SK-N-SH treated with all-trans-retinoic acid at 6 μM for 48 hours (cell line): ENCODE measurements around the gene CCM2L.

Experiments
- ATAC-seq: fragments of 200-7000 bp; cut with Tn5 transposase; 3 replicates; pipeline ENCODE4 v1.9.1; 2020; ENCODE audit warnings: mild to moderate bottlenecking, moderate library complexity
- ARNTL ChIP-seq: fragments of 450-650 bp; formaldehyde crosslinking; IDR thresholded peaks from 2 replicates; pipeline ENCODE4 v1.5.0; 2020; ENCODE audit warnings: low read depth, mild to moderate bottlenecking, moderate library complexity, borderline replicate concordance
- BACH2 ChIP-seq: fragments of 250-450 bp; sonication (Bioruptor Pico); IDR thresholded peaks from 2 replicates; pipeline ENCODE4 v1.9.0; 2021; ENCODE audit warnings: mild to moderate bottlenecking, borderline replicate concordance
- CSDC2 ChIP-seq: fragments of 250-450 bp; sonication (Bioruptor Pico); IDR thresholded peaks from 2 replicates; pipeline ENCODE4 v1.5.0; 2020; ENCODE audit warnings: mild to moderate bottlenecking, moderate library complexity
- ESRRG ChIP-seq: fragments of 250-450 bp; sonication (Bioruptor Pico); IDR thresholded peaks from 2 replicates; pipeline ENCODE4 v1.6.1; 2021; ENCODE audit warnings: mild to moderate bottlenecking
- GLIS3 ChIP-seq: fragments of 250-450 bp; sonication (Bioruptor Pico); IDR thresholded peaks from 2 replicates; pipeline ENCODE4 v1.5.0; 2020; ENCODE audit warnings: mild to moderate bottlenecking, moderate library complexity
- ISL1 ChIP-seq: fragments of 250-450 bp; sonication (Bioruptor Pico); IDR thresholded peaks from 2 replicates; pipeline ENCODE4 v2.1.2; 2022; ENCODE audit warnings: mild to moderate bottlenecking, moderate library complexity
- OSR1 ChIP-seq: fragments of 250-450 bp; sonication (Bioruptor Pico); IDR thresholded peaks from 2 replicates; pipeline ENCODE4 v1.8.0; 2022; ENCODE audit warnings: moderate library complexity, mild to moderate bottlenecking, inconsistent platforms
- PPARA ChIP-seq: fragments of 250-450 bp; sonication (Bioruptor Pico); IDR thresholded peaks from 2 replicates; pipeline ENCODE4 v1.5.0; 2020; ENCODE audit warnings: mild to moderate bottlenecking, borderline replicate concordance
- RARB ChIP-seq: fragments of 250-450 bp; sonication (Bioruptor Pico); IDR thresholded peaks from 2 replicates; pipeline ENCODE4 v1.8.0; 2021; ENCODE audit warnings: mild to moderate bottlenecking, moderate library complexity
- SNAI2 ChIP-seq: fragments of 250-450 bp; sonication (Bioruptor Pico); IDR thresholded peaks from 2 replicates; pipeline ENCODE4 v1.5.0; 2020; ENCODE audit warnings: mild to moderate bottlenecking, moderate library complexity
- TCF4 ChIP-seq: fragments of 250-450 bp; sonication (Bioruptor Pico); IDR thresholded peaks from 2 replicates; pipeline ENCODE4 v1.8.0; 2021; ENCODE audit warnings: mild to moderate bottlenecking, moderate library complexity, borderline replicate concordance
- ZC3H10 ChIP-seq: fragments of 250-450 bp; sonication (Bioruptor Pico); IDR thresholded peaks from 2 replicates; pipeline ENCODE4 v1.5.1; 2021; ENCODE audit warnings: mild to moderate bottlenecking, moderate library complexity
- ZFP3 ChIP-seq: fragments of 250-450 bp; sonication (Bioruptor Pico); IDR thresholded peaks from 2 replicates; pipeline ENCODE4 v1.5.0; 2020; ENCODE audit warnings: mild to moderate bottlenecking, moderate library complexity
- ZFP30 ChIP-seq: fragments of 450-650 bp; formaldehyde crosslinking; IDR thresholded peaks from 2 replicates; pipeline ENCODE4 v1.5.0; 2022; ENCODE audit warnings: mild to moderate bottlenecking, moderate library complexity
- ZNF565 ChIP-seq: fragments of 450-650 bp; formaldehyde crosslinking; conservative IDR thresholded peaks from 2 replicates; pipeline ENCODE4 v1.5.0; 2020; ENCODE audit warnings: low read depth, mild to moderate bottlenecking, moderate library complexity
- ZNF70 ChIP-seq: fragments of 450-650 bp; formaldehyde crosslinking; IDR thresholded peaks from 2 replicates; pipeline ENCODE4 v1.5.0; 2020; ENCODE audit warnings: mild to moderate bottlenecking, moderate library complexity
- ZNF8 ChIP-seq: fragments of 450-650 bp; formaldehyde crosslinking; IDR thresholded peaks from 2 replicates; pipeline ENCODE4 v1.5.0; 2020; ENCODE audit warnings: mild to moderate bottlenecking, moderate library complexity
- TF ChIP-seq, protein P1 (sequence below): fragments of 250-450 bp; sonication (Bioruptor Pico); IDR thresholded peaks from 2 replicates; pipeline ENCODE4 v1.5.1; 2021; ENCODE audit warnings: mild to moderate bottlenecking, moderate library complexity
- TF ChIP-seq, protein P2 (sequence below): fragments of 250-450 bp; sonication (Bioruptor Pico); IDR thresholded peaks from 2 replicates; pipeline ENCODE4 v1.8.0; 2021; ENCODE audit warnings: low read depth, mild to moderate bottlenecking, moderate library complexity, borderline replicate concordance
- TF ChIP-seq, protein P3 (sequence below): fragments of 250-450 bp; sonication (Bioruptor Pico); IDR thresholded peaks from 2 replicates; pipeline ENCODE4 v1.5.0; 2020; ENCODE audit warnings: mild to moderate bottlenecking, moderate library complexity
- TF ChIP-seq, protein P4 (sequence below): fragments of 250-450 bp; sonication (Bioruptor Pico); IDR thresholded peaks from 2 replicates; pipeline ENCODE4 v1.8.0; 2020; ENCODE audit warnings: mild to moderate bottlenecking, moderate library complexity, borderline replicate concordance

Gene CCM2L

DNA sequence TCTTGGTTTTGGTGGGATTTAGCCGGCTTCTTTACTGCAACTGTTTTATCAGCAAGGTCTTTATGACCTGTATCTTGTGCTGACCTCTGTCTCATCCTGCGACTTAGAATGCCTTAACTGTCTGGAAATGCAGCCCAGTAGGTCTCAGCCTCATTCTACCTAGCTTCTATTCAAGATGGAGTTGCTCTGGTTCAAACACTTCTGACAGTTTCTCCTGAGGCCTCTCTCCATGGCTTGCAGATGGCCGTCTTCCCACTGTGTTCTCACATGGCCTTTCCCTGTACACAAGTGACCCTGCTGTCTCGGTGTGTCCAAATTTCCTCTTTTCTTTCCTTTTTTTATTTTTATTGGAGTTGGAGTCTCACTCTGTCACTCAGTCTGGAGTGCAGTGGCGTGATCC, 4.2 kb upstream of the CCM2L start:
- no peak for ATAC-seq
- TF ChIP-seq ZFP3 (CRISPR knock-in tag) (no peak), GLIS3 (no peak), CSDC2 (CRISPR knock-in tag) (no peak), ZC3H10 (no peak), OSR1 (CRISPR knock-in tag) (no peak), BACH2 (CRISPR knock-in tag) (no peak)
- TF ChIP-seq, all 23 proteins: peak for 0

DNA sequence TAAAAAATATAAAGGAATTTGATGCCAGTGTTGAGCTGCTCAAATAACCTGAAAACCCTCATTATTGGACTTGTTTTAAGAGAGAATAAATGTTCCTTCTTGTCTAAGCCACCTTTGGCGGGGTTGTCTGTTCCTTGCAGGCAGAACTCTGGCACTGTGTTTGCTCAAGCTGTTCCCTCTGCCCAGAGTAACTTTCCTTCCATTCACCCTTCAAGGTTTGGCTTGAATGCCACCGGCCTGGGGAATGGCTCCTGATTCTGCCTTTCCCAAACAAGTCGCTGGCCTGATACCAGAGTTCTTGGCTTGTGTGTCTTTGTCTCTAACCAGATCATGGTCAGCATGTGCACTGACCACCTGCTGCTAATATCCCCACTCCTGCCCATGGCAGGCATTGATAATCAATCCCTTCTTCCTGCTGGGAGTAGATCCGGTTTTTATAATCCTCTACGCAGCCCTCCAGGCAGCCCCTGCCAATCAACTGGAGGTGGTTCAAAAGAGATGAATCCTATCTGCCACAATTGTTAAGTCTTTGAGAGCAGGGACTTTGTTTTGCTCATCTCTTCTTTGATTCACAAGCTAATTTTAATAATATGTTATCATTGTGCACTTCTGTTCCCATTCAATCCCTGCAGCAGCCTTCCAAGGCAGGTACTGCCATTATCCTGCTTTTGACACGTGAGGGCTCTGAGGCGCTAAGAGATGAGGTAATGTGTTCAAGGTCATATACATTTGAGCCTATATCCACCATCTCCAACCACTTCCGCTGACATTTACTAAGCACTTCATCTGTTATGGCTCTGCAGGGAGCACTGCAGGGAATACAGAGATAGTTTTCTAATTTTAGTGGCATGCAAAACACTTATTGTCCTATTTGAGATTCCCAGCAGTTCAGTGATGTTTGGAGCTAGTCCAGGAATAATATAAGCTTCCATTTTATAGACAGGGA, 3.1 kb upstream of the CCM2L start:
- TF ChIP-seq OSR1 (CRISPR knock-in tag): no peak
- TF ChIP-seq ZC3H10: no peak
- TF ChIP-seq ARNTL (CRISPR knock-in tag): no peak
- TF ChIP-seq TCF4: no peak
- no peak for TF ChIP-seq PPARA
- no peak for TF ChIP-seq ZFP3 (CRISPR knock-in tag)
- no peak for TF ChIP-seq ZNF565 (CRISPR knock-in tag)
- TF ChIP-seq, protein P1, sequence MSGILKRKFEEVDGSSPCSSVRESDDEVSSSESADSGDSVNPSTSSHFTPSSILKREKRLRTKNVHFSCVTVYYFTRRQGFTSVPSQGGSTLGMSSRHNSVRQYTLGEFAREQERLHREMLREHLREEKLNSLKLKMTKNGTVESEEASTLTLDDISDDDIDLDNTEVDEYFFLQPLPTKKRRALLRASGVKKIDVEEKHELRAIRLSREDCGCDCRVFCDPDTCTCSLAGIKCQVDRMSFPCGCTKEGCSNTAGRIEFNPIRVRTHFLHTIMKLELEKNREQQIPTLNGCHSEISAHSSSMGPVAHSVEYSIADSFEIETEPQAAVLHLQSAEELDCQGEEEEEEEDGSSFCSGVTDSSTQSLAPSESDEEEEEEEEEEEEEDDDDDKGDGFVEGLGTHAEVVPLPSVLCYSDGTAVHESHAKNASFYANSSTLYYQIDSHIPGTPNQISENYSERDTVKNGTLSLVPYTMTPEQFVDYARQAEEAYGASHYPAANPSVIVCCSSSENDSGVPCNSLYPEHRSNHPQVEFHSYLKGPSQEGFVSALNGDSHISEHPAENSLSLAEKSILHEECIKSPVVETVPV: no peak
- no peak for TF ChIP-seq ISL1 (CRISPR knock-in tag)
- TF ChIP-seq ZNF70 (CRISPR knock-in tag): no peak
- TF ChIP-seq BACH2 (CRISPR knock-in tag): no peak
- TF ChIP-seq, protein P2, sequence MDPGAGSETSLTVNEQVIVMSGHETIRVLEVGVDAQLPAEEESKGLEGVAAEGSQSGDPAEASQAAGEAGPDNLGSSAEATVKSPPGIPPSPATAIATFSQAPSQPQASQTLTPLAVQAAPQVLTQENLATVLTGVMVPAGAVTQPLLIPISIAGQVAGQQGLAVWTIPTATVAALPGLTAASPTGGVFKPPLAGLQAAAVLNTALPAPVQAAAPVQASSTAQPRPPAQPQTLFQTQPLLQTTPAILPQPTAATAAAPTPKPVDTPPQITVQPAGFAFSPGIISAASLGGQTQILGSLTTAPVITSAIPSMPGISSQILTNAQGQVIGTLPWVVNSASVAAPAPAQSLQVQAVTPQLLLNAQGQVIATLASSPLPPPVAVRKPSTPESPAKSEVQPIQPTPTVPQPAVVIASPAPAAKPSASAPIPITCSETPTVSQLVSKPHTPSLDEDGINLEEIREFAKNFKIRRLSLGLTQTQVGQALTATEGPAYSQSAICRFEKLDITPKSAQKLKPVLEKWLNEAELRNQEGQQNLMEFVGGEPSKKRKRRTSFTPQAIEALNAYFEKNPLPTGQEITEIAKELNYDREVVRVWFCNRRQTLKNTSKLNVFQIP (CRISPR knock-in tag): no peak
- TF ChIP-seq CSDC2 (CRISPR knock-in tag): no peak
- TF ChIP-seq ESRRG (CRISPR knock-in tag): no peak
- no peak for TF ChIP-seq GLIS3
- no peak for TF ChIP-seq RARB (CRISPR knock-in tag)
- TF ChIP-seq SNAI2 (CRISPR knock-in tag): no peak
- no peak for TF ChIP-seq ZFP30 (CRISPR knock-in tag)
- TF ChIP-seq, protein P3, sequence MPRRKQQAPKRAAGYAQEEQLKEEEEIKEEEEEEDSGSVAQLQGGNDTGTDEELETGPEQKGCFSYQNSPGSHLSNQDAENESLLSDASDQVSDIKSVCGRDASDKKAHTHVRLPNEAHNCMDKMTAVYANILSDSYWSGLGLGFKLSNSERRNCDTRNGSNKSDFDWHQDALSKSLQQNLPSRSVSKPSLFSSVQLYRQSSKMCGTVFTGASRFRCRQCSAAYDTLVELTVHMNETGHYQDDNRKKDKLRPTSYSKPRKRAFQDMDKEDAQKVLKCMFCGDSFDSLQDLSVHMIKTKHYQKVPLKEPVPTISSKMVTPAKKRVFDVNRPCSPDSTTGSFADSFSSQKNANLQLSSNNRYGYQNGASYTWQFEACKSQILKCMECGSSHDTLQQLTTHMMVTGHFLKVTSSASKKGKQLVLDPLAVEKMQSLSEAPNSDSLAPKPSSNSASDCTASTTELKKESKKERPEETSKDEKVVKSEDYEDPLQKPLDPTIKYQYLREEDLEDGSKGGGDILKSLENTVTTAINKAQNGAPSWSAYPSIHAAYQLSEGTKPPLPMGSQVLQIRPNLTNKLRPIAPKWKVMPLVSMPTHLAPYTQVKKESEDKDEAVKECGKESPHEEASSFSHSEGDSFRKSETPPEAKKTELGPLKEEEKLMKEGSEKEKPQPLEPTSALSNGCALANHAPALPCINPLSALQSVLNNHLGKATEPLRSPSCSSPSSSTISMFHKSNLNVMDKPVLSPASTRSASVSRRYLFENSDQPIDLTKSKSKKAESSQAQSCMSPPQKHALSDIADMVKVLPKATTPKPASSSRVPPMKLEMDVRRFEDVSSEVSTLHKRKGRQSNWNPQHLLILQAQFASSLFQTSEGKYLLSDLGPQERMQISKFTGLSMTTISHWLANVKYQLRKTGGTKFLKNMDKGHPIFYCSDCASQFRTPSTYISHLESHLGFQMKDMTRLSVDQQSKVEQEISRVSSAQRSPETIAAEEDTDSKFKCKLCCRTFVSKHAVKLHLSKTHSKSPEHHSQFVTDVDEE: no peak
- TF ChIP-seq ZNF8 (CRISPR knock-in tag): no peak
- no peak for ATAC-seq

DNA sequence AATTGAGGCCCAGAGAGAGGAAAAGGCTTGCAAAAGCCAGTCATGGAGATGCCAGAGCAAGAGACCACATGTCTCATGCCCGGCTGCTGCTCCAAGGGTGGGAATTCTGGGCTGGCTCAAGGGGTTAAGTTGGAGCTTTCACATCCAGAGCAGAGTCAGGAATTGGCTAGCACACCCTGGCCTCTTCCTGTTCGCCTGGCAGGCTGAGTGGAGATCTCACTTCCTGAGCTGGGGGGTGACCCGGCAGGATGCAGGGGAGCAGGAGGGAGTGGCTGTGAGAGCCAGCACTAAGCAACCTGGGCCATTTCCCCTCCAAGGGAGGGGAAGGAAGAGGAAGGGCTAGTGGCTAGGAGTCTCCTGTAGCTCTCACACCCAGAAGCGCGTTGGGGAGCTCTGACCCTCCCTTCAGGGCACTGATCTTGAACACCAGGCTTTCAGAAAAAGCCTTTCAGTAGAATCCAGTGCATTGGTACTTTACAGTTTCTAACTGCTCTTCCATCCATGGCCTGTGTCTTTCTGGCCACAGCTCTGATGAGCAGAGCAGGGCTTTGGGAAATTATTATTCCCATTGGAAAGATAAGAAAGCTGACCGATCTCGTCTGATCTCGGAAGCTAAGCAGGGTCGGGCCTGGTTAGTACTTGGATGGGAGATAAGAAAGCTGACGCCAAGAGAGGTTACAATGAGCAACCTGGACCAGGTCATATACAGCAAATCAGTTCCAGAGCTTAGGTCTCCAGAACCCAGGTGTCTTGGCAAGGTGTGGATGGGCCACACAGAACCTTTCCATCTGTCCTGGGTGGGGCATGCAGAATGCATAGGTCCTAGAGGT, 2.2 kb upstream of the CCM2L start:
- ATAC-seq: peak; percentile 20; the same call in 1 of the 3 replicates
- TF ChIP-seq CSDC2 (CRISPR knock-in tag): no peak

DNA sequence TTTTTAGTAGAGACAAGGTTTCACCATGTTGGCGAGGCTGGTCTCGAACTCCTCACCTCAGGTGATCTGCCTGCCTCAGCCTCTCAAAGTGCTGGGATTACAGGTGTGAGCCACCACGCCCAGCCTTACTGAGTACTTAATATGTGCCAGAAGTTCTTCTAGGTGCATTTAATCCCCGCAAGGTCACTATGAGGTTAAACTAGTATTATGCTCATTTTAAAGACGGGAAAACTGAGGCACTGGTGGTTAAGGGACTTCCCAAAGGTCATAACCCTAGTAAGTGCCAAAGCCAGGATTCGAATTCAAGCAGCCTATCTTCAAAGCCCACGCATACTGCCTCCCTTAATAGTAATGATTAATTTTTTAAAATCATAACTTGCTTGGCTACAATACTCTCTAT, 674 bp upstream of the CCM2L start:
- no peak for ATAC-seq
- TF ChIP-seq GLIS3: no peak
- TF ChIP-seq SNAI2 (CRISPR knock-in tag): no peak
- TF ChIP-seq, protein P3: no peak
- no peak for TF ChIP-seq ARNTL (CRISPR knock-in tag)
- TF ChIP-seq, protein P4, sequence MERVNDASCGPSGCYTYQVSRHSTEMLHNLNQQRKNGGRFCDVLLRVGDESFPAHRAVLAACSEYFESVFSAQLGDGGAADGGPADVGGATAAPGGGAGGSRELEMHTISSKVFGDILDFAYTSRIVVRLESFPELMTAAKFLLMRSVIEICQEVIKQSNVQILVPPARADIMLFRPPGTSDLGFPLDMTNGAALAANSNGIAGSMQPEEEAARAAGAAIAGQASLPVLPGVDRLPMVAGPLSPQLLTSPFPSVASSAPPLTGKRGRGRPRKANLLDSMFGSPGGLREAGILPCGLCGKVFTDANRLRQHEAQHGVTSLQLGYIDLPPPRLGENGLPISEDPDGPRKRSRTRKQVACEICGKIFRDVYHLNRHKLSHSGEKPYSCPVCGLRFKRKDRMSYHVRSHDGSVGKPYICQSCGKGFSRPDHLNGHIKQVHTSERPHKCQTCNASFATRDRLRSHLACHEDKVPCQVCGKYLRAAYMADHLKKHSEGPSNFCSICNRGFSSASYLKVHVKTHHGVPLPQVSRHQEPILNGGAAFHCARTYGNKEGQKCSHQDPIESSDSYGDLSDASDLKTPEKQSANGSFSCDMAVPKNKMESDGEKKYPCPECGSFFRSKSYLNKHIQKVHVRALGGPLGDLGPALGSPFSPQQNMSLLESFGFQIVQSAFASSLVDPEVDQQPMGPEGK: no peak
- no peak for TF ChIP-seq BACH2 (CRISPR knock-in tag)
- TF ChIP-seq, protein P2 (CRISPR knock-in tag): no peak
- no peak for TF ChIP-seq ZNF70 (CRISPR knock-in tag)
- TF ChIP-seq RARB (CRISPR knock-in tag): no peak
